GM19395 (cell line): ENCODE measurements around the gene PAPPA.

ENCODE experiments used
- ATAC-seq: cut with Tn5 transposase; IDR thresholded peaks from one replicate; pipeline ENCODE4 v1.9.1; 2021; ENCODE audit warnings: mild to moderate bottlenecking, moderate library complexity; ENCODE audit not compliant: unreplicated experiment

The PAPPA gene

DNA sequence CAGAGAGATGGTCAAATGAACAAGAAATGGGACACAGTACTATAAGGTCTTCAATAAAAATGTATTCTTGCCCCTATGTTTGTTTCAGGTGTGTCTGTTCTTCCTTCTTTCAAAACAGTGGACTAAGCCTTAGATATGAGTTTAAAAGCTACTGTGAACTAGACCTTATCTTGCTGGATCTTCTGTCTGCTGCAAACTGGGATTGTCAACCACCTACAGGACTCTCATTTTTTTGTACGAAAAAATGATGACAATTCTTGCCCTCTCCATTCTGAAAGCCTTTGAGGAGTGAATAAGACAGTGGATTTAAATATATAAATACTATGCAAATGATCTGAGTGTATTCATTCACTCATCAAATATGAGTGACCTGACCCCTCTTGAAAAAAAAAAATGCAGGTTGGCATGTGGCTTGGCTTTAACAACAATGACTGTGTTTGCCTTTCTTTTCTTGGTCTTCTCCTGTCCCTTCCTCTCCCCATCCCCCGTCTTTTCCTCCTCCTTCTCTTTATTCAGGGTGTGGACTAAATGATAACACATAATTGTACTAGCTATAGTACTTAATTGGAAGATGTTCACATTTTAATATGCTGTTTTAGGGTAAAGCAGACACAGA lies 298.0 kb downstream of the PAPPA start:
- ATAC-seq: no peak
